HUES64 (cell line): ENCODE results near the gene AJAP1.
A peak's percentile ranks its signal among the peaks of the same experiment; 100 is the strongest.
"Not testable (repeated sequence)": the region's sequence is repeated elsewhere in the genome, so short reads cannot be mapped to it uniquely, and the experiment has no call there.

Source experiments
- H3K27ac ChIP-seq: 2 replicates; pipeline ENCODE4 v1.7.0; 2013; ENCODE audit warnings: low read depth, low read length, inconsistent platforms
- H3K27me3 ChIP-seq: 2 replicates; pipeline ENCODE4 v1.6.1; 2013; ENCODE audit warnings: mild to moderate bottlenecking, low read length; ENCODE audit not compliant: insufficient read depth
- H3K36me3 ChIP-seq: 2 replicates; pipeline ENCODE4 v1.6.1; 2013; ENCODE audit warnings: mild to moderate bottlenecking, low read length; ENCODE audit not compliant: insufficient read depth
- H3K4me1 ChIP-seq: 2 replicates; pipeline ENCODE4 v1.6.1; 2013; ENCODE audit warnings: mild to moderate bottlenecking, low read length, moderate library complexity; ENCODE audit not compliant: insufficient read depth
- H3K4me3 ChIP-seq: 2 replicates; pipeline ENCODE4 v1.5.1; 2013; ENCODE audit warnings: mild to moderate bottlenecking, low read length, moderate library complexity
- H3K9ac ChIP-seq: 2 replicates; pipeline ENCODE4 v1.6.1; 2013; ENCODE audit warnings: mild to moderate bottlenecking, low read depth, low read length
- H3K9me3 ChIP-seq: 2 replicates; pipeline ENCODE4 v1.6.1; 2013; ENCODE audit warnings: low read depth, low read length; ENCODE audit not compliant: insufficient read depth
- WGBS: fragments of 150-250, 120-280 bp; methylation state at CpG from one replicate; pipeline ENCODE4 v1.1.7; 2013; ENCODE audit warnings: missing lambda C conversion rate; 5-methylcytosine and 5-hydroxymethylcytosine counted together

The AJAP1 gene

DNA sequence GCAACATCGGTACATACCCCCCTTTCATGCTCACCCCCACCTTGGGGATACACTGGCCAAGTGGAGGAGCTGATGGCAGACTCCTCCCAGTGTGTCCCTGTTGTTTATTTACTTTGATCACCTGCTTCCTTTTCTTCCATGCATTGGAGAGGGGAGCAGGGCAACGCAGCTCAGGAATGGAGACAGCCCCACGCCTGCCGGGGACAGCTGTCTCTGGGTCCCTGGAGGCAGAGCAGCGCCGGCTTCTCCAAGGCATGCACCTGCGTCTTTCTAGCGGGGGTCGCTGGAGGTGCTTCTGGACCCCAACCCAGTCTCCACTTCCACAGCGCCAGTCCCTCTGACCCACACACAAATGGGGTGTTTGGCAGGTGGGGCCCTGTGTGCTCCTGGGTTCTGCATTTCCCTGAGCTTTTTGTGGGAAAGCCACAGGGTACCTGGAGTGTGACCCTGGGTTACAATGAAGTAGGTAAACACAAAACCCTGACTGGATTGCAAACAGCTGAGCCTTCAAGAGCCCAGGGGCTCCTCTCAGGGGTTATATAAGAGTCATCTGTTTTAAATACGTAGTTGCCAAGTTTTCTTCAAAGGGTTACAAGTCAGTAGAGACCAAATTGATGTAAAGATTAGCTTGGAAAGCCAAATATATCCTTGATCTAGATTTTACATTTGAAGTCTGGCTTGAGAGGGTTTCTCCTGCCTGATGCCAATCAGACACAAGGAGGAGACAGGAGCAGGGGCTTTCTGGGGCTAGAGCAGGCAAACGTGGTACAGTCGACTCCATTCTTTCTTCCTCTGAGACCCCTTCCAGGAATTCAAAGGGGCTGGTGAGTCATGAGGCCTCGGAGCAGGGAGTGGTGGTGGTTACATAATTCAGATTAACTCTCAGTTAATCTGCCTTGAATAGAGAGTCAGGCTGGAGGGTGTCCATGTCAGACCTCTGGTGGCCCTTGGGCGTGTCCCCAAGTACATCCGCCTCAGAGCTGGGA lies 4.5 kb downstream of the AJAP1 start:
- Histone ChIP-seq H3K27ac (no peak overlapping the region), H3K27me3 (peaks cover 57% of the 10 kb centered on the region), H3K4me1 (peaks cover 35% of the 10 kb centered on the region), H3K9ac (no peak overlapping the region), H3K36me3 (no peaks in the 10 kb centered on the region), H3K9me3 (no peaks in the 10 kb centered on the region), H3K4me3 (peak overlapping the region; percentile 6; the same call in 1 of the 2 replicates)
- WGBS, result 42% methylated on average over 15 of the region's 16 CpGs

DNA sequence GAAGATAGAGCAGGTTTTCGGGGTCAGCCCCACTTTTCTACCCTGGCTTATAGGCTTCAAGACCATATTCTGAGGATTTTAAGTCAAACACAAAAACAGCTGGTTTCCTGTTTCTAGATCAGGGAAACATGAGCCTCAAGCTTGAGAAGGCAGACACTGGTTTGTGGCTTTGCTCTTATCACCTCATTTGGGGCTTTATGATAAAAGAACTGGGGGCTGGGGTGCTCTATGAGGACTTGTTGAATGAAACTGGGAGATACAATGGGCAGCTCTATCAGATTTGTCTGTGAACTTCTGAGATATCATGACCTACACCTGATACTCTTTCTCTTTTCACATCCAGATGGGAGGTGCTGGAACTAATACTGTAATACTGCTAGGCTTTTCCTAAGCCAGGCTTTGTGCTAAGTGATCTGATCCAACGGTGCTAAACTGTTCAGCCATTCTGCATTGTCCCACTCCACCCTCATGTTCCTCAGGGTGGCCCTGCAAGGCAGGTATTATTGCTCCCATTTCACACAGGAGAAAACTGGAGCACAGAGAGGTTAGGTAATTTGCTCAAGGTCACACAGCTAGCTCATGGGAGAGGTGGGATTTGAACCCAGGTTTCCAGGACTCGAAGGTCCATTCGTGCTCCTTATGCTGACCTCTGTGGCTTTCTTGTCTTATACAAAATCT lies 6.6 kb downstream of the AJAP1 start:
- Histone ChIP-seq H3K4me1 (peaks cover 35% of the 10 kb centered on the region), H3K9ac (no peak overlapping the region), H3K4me3 (no peak overlapping the region), H3K27me3 (peaks cover 38% of the 10 kb centered on the region), H3K9me3 (no peaks in the 10 kb centered on the region), H3K27ac (no peak overlapping the region), H3K36me3 (no peaks in the 10 kb centered on the region)
- 90% methylated on average over 4 of the region's 4 CpGs for WGBS

DNA sequence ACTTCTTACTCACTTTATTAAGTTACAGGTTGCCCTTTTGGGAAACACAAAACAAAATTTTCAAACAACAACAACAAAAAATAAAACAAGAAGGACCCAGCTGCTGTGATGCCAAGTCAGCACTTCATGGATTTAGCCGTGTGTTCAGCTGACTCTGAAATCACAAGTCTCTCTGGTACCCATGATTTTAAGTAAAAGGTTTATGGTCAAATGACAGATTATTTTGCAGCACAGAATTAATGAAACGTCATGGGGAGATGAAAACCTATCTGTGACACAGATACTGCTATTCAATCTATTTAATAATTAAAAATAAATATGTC lies 7.1 kb downstream of the AJAP1 start:
- Histone ChIP-seq H3K27me3 (peaks cover 33% of the 10 kb centered on the region), H3K9ac (no peak overlapping the region), H3K4me3 (no peak overlapping the region), H3K4me1 (peaks cover 33% of the 10 kb centered on the region), H3K9me3 (no peaks in the 10 kb centered on the region), H3K27ac (no peak overlapping the region), H3K36me3 (no peaks in the 10 kb centered on the region)
- 94% methylated on average over 2 of the region's 2 CpGs for WGBS

DNA sequence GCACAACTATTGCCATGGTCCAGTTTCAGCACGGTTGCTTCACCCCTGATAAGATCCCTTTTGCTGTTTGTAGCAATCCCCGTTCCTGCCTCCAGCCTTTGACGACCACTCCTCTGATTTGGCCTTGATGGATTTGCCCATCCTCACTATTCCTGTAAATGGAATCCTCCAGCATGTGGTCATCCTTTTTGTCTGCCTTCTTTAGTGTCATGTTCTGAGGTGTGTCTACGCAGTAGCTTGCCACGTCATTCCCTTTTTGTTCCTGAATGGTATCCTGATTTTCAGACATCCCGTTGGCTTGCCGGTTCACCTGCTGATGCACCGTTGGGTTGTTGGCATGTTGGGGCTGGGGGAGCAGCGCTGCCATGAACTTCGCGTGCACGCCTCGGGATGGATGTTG lies 7.8 kb downstream of the AJAP1 start:
- Histone ChIP-seq H3K36me3 (no peaks in the 10 kb centered on the region), H3K4me3 (no peak overlapping the region), H3K27me3 (peaks cover 26% of the 10 kb centered on the region), H3K27ac (no peak overlapping the region), H3K9me3 (0 out of 2 replicates have a peak, but pooled peaks cover 3% of the 10 kb centered on the region), H3K4me1 (peaks cover 27% of the 10 kb centered on the region), H3K9ac (no peak overlapping the region)
- 94% methylated on average over 13 of the region's 13 CpGs for WGBS

DNA sequence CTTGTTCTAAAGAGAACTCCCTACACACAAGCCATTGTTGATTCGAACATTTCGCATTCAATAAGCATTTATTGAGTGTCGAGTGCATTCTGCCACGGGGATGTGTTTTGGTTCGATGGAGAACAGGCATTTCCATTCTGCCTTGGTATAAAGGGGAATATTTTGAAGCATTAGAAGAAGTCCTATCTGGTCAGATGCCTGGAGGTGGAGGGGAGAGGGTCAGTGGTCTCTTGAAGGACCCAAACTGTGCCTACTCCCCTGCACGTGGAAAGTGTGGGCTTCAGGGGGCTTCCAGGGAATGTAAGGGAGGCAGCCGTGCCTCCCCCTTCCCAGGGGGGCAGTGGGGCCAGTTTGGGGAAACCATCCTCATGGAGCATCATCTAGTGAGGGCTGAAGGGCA lies 8.3 kb downstream of the AJAP1 start:
- peaks cover 6% of the 10 kb centered on the region; the same call in 1 of the 2 replicates for H3K9me3 ChIP-seq
- no peak overlapping the region for H3K4me3 ChIP-seq
- WGBS, result 94% methylated on average over 7 of the region's 7 CpGs
- H3K4me1 ChIP-seq, result peaks cover 25% of the 10 kb centered on the region
- H3K27ac ChIP-seq, result no peak overlapping the region
- peaks cover 22% of the 10 kb centered on the region for H3K27me3 ChIP-seq
- H3K9ac ChIP-seq, result no peak overlapping the region
- no peaks in the 10 kb centered on the region for H3K36me3 ChIP-seq

DNA sequence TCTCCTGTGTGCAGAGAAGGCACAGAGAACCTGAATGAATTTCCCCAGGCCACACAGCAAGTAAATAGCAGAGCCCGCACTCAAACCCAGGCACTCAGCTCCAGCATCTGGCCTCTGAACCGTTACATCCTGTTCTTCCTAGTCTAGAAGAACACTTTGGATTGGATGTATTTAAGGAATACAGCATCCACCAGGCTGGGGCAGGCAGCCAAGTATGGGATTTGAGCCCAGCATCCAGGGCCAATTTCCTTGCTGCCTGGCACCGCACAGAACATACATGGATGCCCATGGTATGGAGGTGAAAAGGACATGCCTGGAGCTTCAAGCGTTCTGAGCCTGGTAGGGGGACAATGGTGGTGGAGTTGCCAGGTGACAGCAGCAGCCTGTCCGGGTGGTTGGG lies 9.7 kb downstream of the AJAP1 start:
- Histone ChIP-seq H3K27ac (no peak overlapping the region), H3K36me3 (no peaks in the 10 kb centered on the region), H3K9ac (no peak overlapping the region), H3K9me3 (peaks cover 6% of the 10 kb centered on the region; the same call in 1 of the 2 replicates), H3K4me1 (peaks cover 11% of the 10 kb centered on the region), H3K4me3 (no peak overlapping the region), H3K27me3 (peaks cover 8% of the 10 kb centered on the region)
- WGBS, result 93% methylated on average over 4 of the region's 5 CpGs

DNA sequence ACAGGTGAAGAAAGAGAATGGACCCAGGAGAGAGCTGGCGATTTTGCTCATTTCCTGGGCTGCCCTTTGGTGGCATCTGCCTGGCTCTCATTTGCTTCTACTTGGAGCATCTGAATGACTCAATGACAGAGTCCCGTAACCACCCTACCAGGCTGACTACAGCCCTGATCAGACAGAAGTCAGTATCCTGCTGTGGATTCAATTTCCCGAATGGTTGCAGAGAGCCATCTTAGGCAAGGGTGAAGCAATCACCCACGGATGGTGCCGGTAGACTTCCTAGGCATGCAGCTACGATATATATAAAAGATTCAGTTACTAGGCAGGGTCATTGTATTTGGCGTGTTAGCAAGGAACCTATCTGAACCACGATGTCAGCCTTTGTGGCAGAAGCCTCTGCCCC lies 10.2 kb downstream of the AJAP1 start:
- H3K36me3 ChIP-seq, result no peaks in the 10 kb centered on the region
- H3K4me1 ChIP-seq, result peaks cover 6% of the 10 kb centered on the region; the same call in 1 of the 2 replicates
- peaks cover 3% of the 10 kb centered on the region; the same call in 1 of the 2 replicates for H3K27me3 ChIP-seq
- 81% methylated on average over 8 of the region's 8 CpGs for WGBS
- no peak overlapping the region for H3K9ac ChIP-seq
- no peak overlapping the region for H3K27ac ChIP-seq
- no peak overlapping the region for H3K4me3 ChIP-seq
- H3K9me3 ChIP-seq, result peaks cover 6% of the 10 kb centered on the region; the same call in 1 of the 2 replicates

DNA sequence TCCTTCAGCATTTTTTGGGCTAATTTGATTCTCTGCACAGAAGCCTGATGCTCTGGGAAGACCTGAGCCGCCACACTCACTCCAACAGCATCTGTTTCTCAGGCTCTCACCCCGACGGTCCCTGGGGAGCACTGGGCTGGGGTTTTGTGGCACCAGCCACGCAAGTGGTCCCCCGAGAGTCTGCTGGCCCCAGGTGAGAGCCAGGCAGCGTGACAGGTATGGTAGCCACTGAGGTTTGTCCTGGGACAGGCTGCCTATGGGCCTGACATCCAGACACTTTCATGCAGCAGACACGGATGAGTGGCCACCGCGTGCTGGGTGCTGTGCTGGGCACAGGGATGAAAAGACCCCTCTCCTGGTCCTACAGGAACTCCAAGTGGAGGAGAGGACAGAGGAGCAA lies 11.0 kb downstream of the AJAP1 start:
- Histone ChIP-seq H3K4me1 (no peaks in the 10 kb centered on the region; the same call in 1 of the 2 replicates), H3K27ac (no peak overlapping the region), H3K4me3 (no peak overlapping the region), H3K9ac (no peak overlapping the region), H3K27me3 (no peaks in the 10 kb centered on the region), H3K36me3 (no peaks in the 10 kb centered on the region), H3K9me3 (peaks cover 6% of the 10 kb centered on the region; the same call in 1 of the 2 replicates)
- WGBS, result 88% methylated on average over 9 of the region's 9 CpGs

DNA sequence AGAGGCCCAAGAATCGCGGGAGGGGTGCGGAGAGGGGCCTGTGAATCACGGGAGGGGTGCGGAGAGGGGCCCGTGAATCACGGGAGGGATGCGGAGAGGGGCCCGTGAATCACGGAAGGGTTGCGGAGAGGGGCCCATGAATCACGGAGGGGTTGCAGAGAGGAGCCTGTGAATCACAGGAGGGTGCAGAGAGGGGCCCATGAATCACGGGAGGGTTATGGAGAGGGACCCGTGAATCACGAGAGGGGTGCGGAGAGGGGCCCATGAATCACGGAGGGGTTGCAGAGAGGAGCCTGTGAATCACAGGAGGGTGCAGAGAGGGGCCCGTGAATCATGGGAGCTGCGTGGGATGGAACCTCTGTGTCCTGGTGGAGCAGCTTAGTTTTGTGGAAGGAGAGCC lies 12.3 kb downstream of the AJAP1 start:
- H3K27me3 ChIP-seq, H3K4me3 ChIP-seq, H3K9me3 ChIP-seq, H3K4me1 ChIP-seq, H3K27ac ChIP-seq, H3K9ac ChIP-seq, H3K36me3 ChIP-seq: not testable (repeated sequence)
- 94% methylated on average over 19 of the region's 19 CpGs for WGBS

DNA sequence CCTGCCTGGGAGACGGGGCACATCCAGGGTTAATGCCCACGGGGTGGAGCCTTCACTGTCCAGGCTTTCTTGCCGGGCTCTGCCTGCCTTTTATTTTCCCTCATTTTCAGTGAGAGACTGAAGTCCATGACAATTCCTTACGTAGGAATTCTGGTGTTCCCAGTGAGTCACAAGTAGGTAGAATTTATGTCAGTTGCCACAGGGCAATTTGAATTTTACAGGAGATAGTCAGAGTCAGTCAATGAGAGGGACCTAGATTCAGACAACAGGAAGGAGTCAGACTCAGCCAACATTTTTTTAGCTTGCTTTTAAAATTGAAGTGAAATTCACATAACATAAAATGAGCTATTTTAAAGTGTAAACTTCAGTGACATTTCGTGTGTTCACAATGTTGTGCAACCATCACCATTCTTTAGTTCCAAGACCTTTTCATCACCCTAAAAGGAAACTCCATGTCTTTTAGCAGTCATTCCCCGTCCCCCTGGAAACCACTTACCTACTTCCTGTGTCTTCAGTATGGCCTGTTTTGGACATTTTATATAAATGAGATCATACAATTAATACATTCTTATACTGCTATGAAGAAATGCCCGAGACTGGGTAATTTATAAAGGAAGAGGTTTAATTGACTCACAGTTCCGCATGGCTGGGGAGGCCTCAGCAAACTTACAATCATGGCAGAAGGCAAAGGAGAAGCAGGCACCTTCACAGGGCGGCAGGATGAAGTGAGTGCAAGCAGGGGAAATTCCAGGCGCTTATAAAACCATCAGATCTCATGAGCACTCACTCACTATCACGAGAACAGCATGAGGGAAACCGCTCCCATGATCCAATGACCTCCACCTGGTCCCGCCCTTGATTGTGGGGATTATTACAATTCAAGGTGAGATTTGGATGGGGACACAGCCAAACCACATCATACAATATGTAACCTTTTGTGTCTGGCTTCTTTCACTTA lies 14.6 kb downstream of the AJAP1 start:
- H3K36me3 ChIP-seq, result no peaks in the 10 kb centered on the region
- WGBS, result 76% methylated on average over 10 of the region's 13 CpGs
- peaks cover 6% of the 10 kb centered on the region; the same call in 1 of the 2 replicates for H3K9me3 ChIP-seq
- H3K27me3 ChIP-seq, result no peaks in the 10 kb centered on the region
- no peak overlapping the region for H3K27ac ChIP-seq
- no peak overlapping the region for H3K9ac ChIP-seq
- H3K4me3 ChIP-seq, result no peak overlapping the region
- no peaks in the 10 kb centered on the region; the same call in 1 of the 2 replicates for H3K4me1 ChIP-seq
